ENCODE data around the gene SSTR5.

The SSTR5 gene

DNA sequence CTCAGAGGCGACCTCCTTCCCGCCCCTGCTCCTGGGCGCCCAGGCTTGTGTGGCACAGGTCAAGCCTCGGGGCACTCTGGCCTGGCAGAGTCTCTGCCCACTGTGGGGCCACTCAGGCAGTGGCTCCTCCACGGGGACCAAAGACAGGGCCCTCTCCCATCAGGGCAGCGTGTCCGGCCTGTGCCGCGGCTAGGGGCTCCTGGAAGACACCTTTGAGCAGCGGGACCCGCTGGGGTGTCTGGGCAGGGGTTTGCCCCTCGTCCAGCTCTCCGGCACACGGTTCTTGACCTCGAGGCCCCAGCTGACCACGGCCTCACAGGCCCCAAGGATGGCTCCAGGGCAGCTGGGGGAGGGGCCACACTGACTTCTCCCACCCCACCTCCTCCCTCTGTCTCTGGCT is 24.7 kb upstream of the SSTR5 start:
- TF ChIP-seq, protein P1, sequence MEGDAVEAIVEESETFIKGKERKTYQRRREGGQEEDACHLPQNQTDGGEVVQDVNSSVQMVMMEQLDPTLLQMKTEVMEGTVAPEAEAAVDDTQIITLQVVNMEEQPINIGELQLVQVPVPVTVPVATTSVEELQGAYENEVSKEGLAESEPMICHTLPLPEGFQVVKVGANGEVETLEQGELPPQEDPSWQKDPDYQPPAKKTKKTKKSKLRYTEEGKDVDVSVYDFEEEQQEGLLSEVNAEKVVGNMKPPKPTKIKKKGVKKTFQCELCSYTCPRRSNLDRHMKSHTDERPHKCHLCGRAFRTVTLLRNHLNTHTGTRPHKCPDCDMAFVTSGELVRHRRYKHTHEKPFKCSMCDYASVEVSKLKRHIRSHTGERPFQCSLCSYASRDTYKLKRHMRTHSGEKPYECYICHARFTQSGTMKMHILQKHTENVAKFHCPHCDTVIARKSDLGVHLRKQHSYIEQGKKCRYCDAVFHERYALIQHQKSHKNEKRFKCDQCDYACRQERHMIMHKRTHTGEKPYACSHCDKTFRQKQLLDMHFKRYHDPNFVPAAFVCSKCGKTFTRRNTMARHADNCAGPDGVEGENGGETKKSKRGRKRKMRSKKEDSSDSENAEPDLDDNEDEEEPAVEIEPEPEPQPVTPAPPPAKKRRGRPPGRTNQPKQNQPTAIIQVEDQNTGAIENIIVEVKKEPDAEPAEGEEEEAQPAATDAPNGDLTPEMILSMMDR (IDR thresholded peaks at IDR 0.05; ENCODE audit: poor library complexity, severe bottlenecking): no peak
- H3K4me3 ChIP-seq (ENCODE audit: severe bottlenecking): no peak overlapping the region
- H3K27ac ChIP-seq (ENCODE audit: poor library complexity, severe bottlenecking): no peak overlapping the region
- H3K36me3 ChIP-seq (ENCODE audit: low read depth): no peaks in the 10 kb centered on the region
- no peaks in the 10 kb centered on the region for H3K4me1 ChIP-seq (ENCODE audit: insufficient read depth, poor library complexity, severe bottlenecking)
- peaks cover 22% of the 10 kb centered on the region for H3K27me3 ChIP-seq (ENCODE audit: insufficient read depth, poor library complexity, severe bottlenecking)
- H3K9me3 ChIP-seq (ENCODE audit: severe bottlenecking): no peaks in the 10 kb centered on the region
- no peak for ATAC-seq (ENCODE audit: low read depth)
- DNase-seq (ENCODE audit: low spot score): no peak

DNA sequence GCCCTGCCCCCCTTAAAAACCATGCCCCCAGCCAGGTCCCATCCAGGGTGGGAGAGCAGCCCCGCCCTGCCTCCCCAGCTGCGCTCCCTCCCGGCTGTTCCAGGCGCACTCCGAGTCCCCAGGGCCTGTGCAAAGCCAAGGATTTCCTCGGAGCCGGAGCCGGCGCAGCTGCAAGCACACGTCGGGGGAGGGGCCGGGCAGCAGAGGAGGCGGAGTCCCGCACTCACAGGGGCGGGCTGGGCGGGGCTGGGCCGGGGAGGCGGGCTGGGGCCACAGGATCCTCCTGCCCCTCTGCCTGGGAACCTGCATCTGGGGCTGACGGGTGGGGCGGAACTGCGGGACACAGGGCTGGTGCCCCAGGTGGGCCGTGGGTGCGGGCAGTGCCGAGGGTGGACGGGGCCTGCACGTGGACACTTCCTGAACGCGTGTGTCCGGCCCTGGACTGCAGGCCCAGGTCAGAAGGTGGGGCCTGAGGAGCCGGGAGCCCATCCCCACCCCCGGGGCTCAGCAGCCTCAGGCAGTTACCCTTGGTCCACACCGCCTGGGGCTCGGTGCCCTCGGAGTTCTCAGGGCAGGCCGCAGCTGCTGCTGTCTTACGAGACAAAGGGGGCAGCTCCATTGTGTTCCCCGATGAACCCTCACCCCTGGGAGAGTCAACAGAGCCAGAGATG is 24.0 kb upstream of the SSTR5 start:
- TF ChIP-seq, protein P1 (IDR thresholded peaks at IDR 0.05; ENCODE audit: poor library complexity, severe bottlenecking): no peak
- no peak overlapping the region for H3K27ac ChIP-seq (ENCODE audit: poor library complexity, severe bottlenecking)
- no peaks in the 10 kb centered on the region for H3K4me1 ChIP-seq (ENCODE audit: insufficient read depth, poor library complexity, severe bottlenecking)
- no peaks in the 10 kb centered on the region for H3K36me3 ChIP-seq (ENCODE audit: low read depth)
- ATAC-seq (ENCODE audit: low read depth) (peak; percentile 32; the same call in 1 of the 3 replicates), DNase-seq (ENCODE audit: low spot score) (no peak)
- H3K4me3 ChIP-seq (ENCODE audit: severe bottlenecking): no peak overlapping the region
- H3K27me3 ChIP-seq (ENCODE audit: insufficient read depth, poor library complexity, severe bottlenecking): peaks cover 22% of the 10 kb centered on the region
- no peaks in the 10 kb centered on the region for H3K9me3 ChIP-seq (ENCODE audit: severe bottlenecking)

DNA sequence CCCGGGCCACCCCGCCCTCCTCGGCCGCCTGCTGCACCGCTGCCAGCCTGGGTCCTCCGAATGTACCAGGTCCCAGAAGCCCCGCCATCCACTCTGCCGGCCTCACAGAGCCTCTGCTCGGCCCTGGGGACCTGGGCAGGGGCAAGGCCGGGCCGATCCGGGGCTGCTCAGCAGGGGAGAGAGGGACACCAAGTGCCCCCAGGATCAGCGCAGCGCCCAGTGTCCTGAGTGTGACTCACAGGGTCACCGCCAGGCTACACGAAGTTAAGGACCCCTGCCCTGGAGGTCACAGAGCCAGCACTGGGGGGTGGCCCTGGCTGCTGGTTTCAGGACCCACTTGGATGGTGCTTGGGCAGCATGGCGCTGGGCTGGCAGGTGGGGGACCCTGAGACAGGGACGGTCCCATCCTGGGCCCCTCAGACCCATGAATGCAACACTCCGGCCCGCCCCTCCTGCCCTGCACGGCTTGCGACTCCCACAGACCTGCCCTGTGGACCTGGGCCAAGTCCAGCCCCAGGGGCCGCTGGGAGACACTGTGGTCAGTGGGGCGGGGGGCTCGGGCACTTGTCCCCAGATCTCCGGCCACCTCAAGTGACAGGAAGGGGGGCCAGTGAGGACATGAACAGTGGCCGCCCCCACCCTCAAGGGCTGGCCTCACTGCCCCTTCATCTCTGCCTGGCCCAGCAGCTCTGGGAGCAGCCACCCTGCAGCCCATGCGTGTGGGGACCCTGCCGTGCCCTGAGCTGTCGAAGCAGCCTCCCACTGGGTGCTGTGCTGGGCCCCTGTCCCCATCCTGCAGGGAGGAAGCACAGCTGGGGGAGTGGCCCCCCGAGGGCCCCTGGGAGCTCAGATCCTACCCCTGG is 23.2 kb upstream of the SSTR5 start:
- no peaks in the 10 kb centered on the region for H3K4me1 ChIP-seq (ENCODE audit: insufficient read depth, poor library complexity, severe bottlenecking)
- TF ChIP-seq, protein P1 (IDR thresholded peaks at IDR 0.05; ENCODE audit: poor library complexity, severe bottlenecking): no peak
- H3K9me3 ChIP-seq (ENCODE audit: severe bottlenecking): no peaks in the 10 kb centered on the region
- peaks cover 20% of the 10 kb centered on the region for H3K27me3 ChIP-seq (ENCODE audit: insufficient read depth, poor library complexity, severe bottlenecking)
- DNase-seq (ENCODE audit: low spot score): no peak
- H3K27ac ChIP-seq (ENCODE audit: poor library complexity, severe bottlenecking): no peak overlapping the region
- ATAC-seq (ENCODE audit: low read depth): no peak
- H3K36me3 ChIP-seq (ENCODE audit: low read depth): no peaks in the 10 kb centered on the region
- no peak overlapping the region for H3K4me3 ChIP-seq (ENCODE audit: severe bottlenecking)

DNA sequence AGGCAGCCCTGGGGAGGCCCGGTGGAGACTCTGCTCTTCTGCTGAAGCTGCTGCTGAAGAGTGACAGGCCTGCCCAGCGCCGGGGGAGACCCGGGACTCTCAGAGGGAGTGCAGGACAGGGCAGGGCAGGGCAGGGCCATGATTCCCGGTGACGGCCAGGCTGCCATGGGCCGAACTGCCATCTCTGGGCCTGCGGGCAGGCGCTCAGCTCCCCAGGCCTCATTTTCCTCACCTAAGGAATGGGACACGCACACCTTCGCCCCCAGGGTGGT is 22.6 kb upstream of the SSTR5 start:
- no peak for DNase-seq (ENCODE audit: low spot score)
- Histone ChIP-seq H3K9me3 (ENCODE audit: severe bottlenecking) (no peaks in the 10 kb centered on the region), H3K27me3 (ENCODE audit: insufficient read depth, poor library complexity, severe bottlenecking) (peaks cover 15% of the 10 kb centered on the region), H3K36me3 (ENCODE audit: low read depth) (no peaks in the 10 kb centered on the region), H3K4me1 (ENCODE audit: insufficient read depth, poor library complexity, severe bottlenecking) (no peaks in the 10 kb centered on the region), H3K4me3 (ENCODE audit: severe bottlenecking) (no peak overlapping the region), H3K27ac (ENCODE audit: poor library complexity, severe bottlenecking) (no peak overlapping the region)
- ATAC-seq (ENCODE audit: low read depth): no peak
- TF ChIP-seq, protein P1 (IDR thresholded peaks at IDR 0.05; ENCODE audit: poor library complexity, severe bottlenecking): no peak

DNA sequence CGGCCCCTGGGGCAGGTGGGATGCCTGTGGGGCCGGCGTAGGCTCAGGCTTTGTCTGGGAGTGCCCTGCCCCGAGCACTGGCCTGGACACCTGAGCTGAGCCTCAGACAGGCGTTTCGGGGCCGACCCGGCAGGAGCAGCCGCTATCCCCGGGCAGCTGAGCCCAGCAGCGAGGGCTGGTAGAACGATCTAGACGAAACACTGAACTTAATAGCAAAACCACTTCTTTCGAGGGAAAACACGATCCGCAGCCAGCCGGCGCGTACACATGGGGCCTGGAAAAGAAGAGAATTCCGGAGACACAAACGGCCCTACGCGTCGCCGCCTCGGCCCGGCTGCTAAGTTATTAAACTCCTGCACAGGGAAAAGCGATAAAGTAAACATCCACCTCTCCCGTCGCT is 22.0 kb upstream of the SSTR5 start:
- ATAC-seq (ENCODE audit: low read depth) (no peak), DNase-seq (ENCODE audit: low spot score) (no peak)
- TF ChIP-seq, protein P1 (IDR thresholded peaks at IDR 0.05; ENCODE audit: poor library complexity, severe bottlenecking): no peak
- H3K27ac ChIP-seq (ENCODE audit: poor library complexity, severe bottlenecking): no peak overlapping the region
- no peak overlapping the region for H3K4me3 ChIP-seq (ENCODE audit: severe bottlenecking)
- H3K27me3 ChIP-seq (ENCODE audit: insufficient read depth, poor library complexity, severe bottlenecking): peaks cover 9% of the 10 kb centered on the region
- no peaks in the 10 kb centered on the region for H3K36me3 ChIP-seq (ENCODE audit: low read depth)
- no peaks in the 10 kb centered on the region for H3K4me1 ChIP-seq (ENCODE audit: insufficient read depth, poor library complexity, severe bottlenecking)
- no peaks in the 10 kb centered on the region for H3K9me3 ChIP-seq (ENCODE audit: severe bottlenecking)
